ENCODE data around the gene DHRSX. TPM values are rescaled to one million over a fixed set of nuclear protein-coding genes. Genes with fewer than 3 reads are reported as not detected.

The DHRSX gene
- total and polyA plus RNA-seq, 2 of the 8 experiments (the other 6 are each of a cell fraction or from before 2014, with no cell fraction given) = 35.1 to 43.4 TPM

DNA sequence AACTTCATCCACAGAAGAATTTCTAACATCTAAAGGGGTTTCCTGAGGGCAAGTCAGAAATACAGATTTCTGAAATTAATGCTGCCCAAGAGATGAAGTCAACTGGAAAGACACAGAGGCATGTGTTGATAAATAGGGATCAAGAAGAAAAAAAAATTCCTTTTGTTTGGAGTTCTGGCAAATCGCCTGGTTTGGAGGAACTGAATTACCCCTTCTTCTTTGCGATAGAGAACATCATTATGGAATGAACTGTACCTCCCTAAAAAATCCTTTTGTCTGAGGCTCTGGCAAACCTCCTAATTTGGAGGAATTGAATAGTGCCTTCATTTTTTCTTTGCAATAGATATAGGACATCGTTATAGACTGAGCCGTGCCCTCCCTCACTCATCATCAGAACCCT lies 200.9 kb downstream of the DHRSX start:
- H4K5ac ChIP-seq (ENCODE audit: insufficient read length, low read depth, low read length) = no peak overlapping the region
- H2BK20ac ChIP-seq (ENCODE audit: low read length) = no peak overlapping the region
- no peak overlapping the region for H2AFZ ChIP-seq (ENCODE audit: low read length)
- no peaks in the 10 kb centered on the region for H3K27me3 ChIP-seq (replicated peaks in 1 of 4; ENCODE audit: control insufficient read depth in 3 of 4, extremely low read depth in 1 of 4, insufficient read depth in 3 of 4, low read length in 3 of 4)
- H3K4ac ChIP-seq (replicated peaks; ENCODE audit: insufficient read length, low read depth, low read length) = no peak overlapping the region
- H3K4me2 ChIP-seq (ENCODE audit: insufficient read depth in 1 of 2, low read depth in 2 of 2, low read length in 2 of 2) = no peak overlapping the region
- no peak overlapping the region for H3K23ac ChIP-seq (ENCODE audit: insufficient read length)
- no peak overlapping the region for H3K4me3 ChIP-seq (ENCODE audit: extremely low read depth in 1 of 4, insufficient read depth in 2 of 4, low read depth in 3 of 4, low read length in 4 of 4)
- H3K36me3 ChIP-seq (ENCODE audit: control insufficient read depth in 2 of 4, insufficient read depth in 4 of 4, low read length in 3 of 4) = no peaks in the 10 kb centered on the region
- no peak overlapping the region for H2BK120ac ChIP-seq (replicated peaks; ENCODE audit: low read depth, low read length)
- TF ChIP-seq HDAC2 (IDR thresholded peaks at IDR 0.05; ENCODE audit: borderline replicate concordance in 1 of 2, low read depth in 2 of 2, low read length in 2 of 2) = no peak
- TF ChIP-seq TAF1 (IDR thresholded peaks at IDR 0.05; ENCODE audit: low read depth, low read length) = no peak
- TF ChIP-seq NANOG (IDR thresholded peaks at IDR 0.05; ENCODE audit: insufficient read depth, low read depth, low read length, poor library complexity, severe bottlenecking) = no peak
- TF ChIP-seq SRF (IDR thresholded peaks at IDR 0.05; ENCODE audit: low read depth, low read length) = no peak
- TF ChIP-seq KDM1A (IDR thresholded peaks at IDR 0.05; ENCODE audit: borderline replicate concordance, low read length) = no peak
- TF ChIP-seq CBX8 (IDR thresholded peaks at IDR 0.05; ENCODE audit: borderline replicate concordance, low read depth, low read length) = no peak
- no peak for TF ChIP-seq MAFK (IDR thresholded peaks at IDR 0.05; ENCODE audit: low read depth, low read length)
- no peak for TF ChIP-seq CEBPB (IDR thresholded peaks at IDR 0.05; ENCODE audit: low read depth, low read length)
- TF ChIP-seq HDAC6 (IDR thresholded peaks at IDR 0.05; ENCODE audit: low read depth, low read length) = no peak
- TF ChIP-seq JUND (IDR thresholded peaks at IDR 0.05; ENCODE audit: low read length) = no peak
- no peak for TF ChIP-seq ASH2L (IDR thresholded peaks at IDR 0.05; ENCODE audit: low read length)
- no peak for TF ChIP-seq BACH1 (IDR thresholded peaks at IDR 0.05; ENCODE audit: low read length)
- no peak for TF ChIP-seq BCL11A (IDR thresholded peaks at IDR 0.05; ENCODE audit: low read depth in 2 of 2, low read length in 2 of 2)
- no peak for TF ChIP-seq KDM5A (IDR thresholded peaks at IDR 0.05; ENCODE audit: low read length)
- H3K18ac ChIP-seq (ENCODE audit: extremely low read depth, low read length) = no peak overlapping the region
- H3K9ac ChIP-seq (replicated peaks in 1 of 4; ENCODE audit: extremely low read depth in 1 of 4, low read depth in 3 of 4, low read length in 3 of 4) = no peak overlapping the region
- H3K14ac ChIP-seq (ENCODE audit: insufficient read length) = no peak overlapping the region
- no peak overlapping the region for H2BK15ac ChIP-seq (ENCODE audit: low read length)
- no peak overlapping the region for H2BK5ac ChIP-seq (ENCODE audit: low read depth, low read length)
- H3K4me1 ChIP-seq (replicated peaks in 1 of 4; ENCODE audit: control insufficient read depth in 3 of 4, insufficient read depth in 4 of 4, low read length in 3 of 4) = no peaks in the 10 kb centered on the region
- H4K20me1 ChIP-seq (replicated peaks in 1 of 2; ENCODE audit: control insufficient read depth in 1 of 2, insufficient read depth in 2 of 2, low read length in 2 of 2) = peaks cover 0 to 2% of the 10 kb centered on the region in 2 experiments
- DNase-seq (ENCODE audit: low read depth in 1 of 2, low spot score in 2 of 2) (no peak), FAIRE-seq (no peak)
- H4K91ac ChIP-seq (replicated peaks; ENCODE audit: insufficient read length, low read length) = no peak overlapping the region
- no peak overlapping the region for H2BK12ac ChIP-seq (ENCODE audit: low read depth, low read length)
- no peak overlapping the region for H3K27ac ChIP-seq (ENCODE audit: low read depth, low read length)
- POLR2A ChIA-PET (ENCODE audit: partially characterized antibody) = no interaction called here
- no peaks in the 10 kb centered on the region for H3K9me3 ChIP-seq (ENCODE audit: insufficient read depth in 2 of 2, low read depth in 1 of 2, low read length in 1 of 2)
- H3K23me2 ChIP-seq (ENCODE audit: low read depth, low read length) = peaks cover 8% of the 10 kb centered on the region; the same call in 1 of the 2 replicates
- no peaks in the 10 kb centered on the region for H3K79me1 ChIP-seq (ENCODE audit: low read depth, low read length)
- H4K8ac ChIP-seq (ENCODE audit: extremely low read depth, insufficient read depth, low read length) = no peak overlapping the region
- H2AK5ac ChIP-seq (ENCODE audit: low read depth, low read length) = no peak overlapping the region
- CTCF ChIA-PET (ENCODE audit: partially characterized antibody) = no interaction called here
- H3K56ac ChIP-seq (replicated peaks; ENCODE audit: insufficient read length, low read depth, low read length) = no peak overlapping the region
- no peaks in the 10 kb centered on the region for H3K79me2 ChIP-seq (ENCODE audit: control insufficient read depth in 1 of 2, insufficient read depth in 2 of 2, low read length in 2 of 2)
- WGBS, 2 experiments (ENCODE audit: extremely low coverage in 1 of 2, insufficient coverage in 1 of 2, insufficient read length in 1 of 2, insufficient replicate concordance in 2 of 2, low coverage in 1 of 2, low lambda C conversion rate in 2 of 2, missing lambda C conversion rate in 1 of 2) = 83% methylated on average over 4 of the region's 4 CpGs; no CpG with 5 or more reads in 1 of the 2 experiments
